SK-N-SH (cell line): ENCODE data around the gene QSOX1.

Source experiments
- CTCF ChIP-seq: fragments of 200-600 bp; sonication (generic); IDR thresholded peaks from 2 replicates; pipeline ENCODE4 v1.6.1; 2017; ENCODE audit warnings: antibody characterized with exemption, mild to moderate bottlenecking, moderate library complexity
- ELF1 ChIP-seq: IDR thresholded peaks from 2 replicates; pipeline ENCODE4 v1.4.0; 2012
- EP300 ChIP-seq, 2 experiments: IDR thresholded peaks; 2 replicates each; pipeline versions ENCODE4 v1.4.0 to v1.6.1; 2012; ENCODE audit warnings: borderline replicate concordance in 1 of 2, low read depth in 1 of 2, low read length in 1 of 2
- EZH2phosphoT487 ChIP-seq: fragments of 200-600 bp; sonication (generic); IDR thresholded peaks from 2 replicates; pipeline ENCODE4 v1.6.1; 2017; ENCODE audit warnings: low read depth, mixed run types, mild to moderate bottlenecking, antibody characterized with exemption, moderate library complexity, borderline replicate concordance
- FOXJ3 ChIP-seq: sonication (generic); formaldehyde crosslinking; IDR thresholded peaks from 2 replicates; pipeline ENCODE4 v1.5.1; 2020; ENCODE audit warnings: mild to moderate bottlenecking, missing genetic modification reagents
- MAX ChIP-seq: IDR thresholded peaks from 2 replicates; pipeline ENCODE4 v1.4.0; 2012; ENCODE audit warnings: low read depth
- POLR2AphosphoS5 ChIP-seq: IDR thresholded peaks from 2 replicates; pipeline ENCODE4 v1.6.1; 2012; ENCODE audit warnings: low read depth, low read length
- REST ChIP-seq: IDR thresholded peaks from 2 replicates; pipeline ENCODE4 v1.6.1; 2012; ENCODE audit warnings: mild to moderate bottlenecking, low read depth, low read length, moderate library complexity
- RXRA ChIP-seq: IDR thresholded peaks from 2 replicates; pipeline ENCODE4 v1.4.0; 2012; ENCODE audit warnings: low read depth, mild to moderate bottlenecking, borderline replicate concordance
- USF2 ChIP-seq: fragments of 150-350 bp; IDR thresholded peaks from 2 replicates; pipeline ENCODE4 v1.6.1; 2017; ENCODE audit warnings: antibody characterized with exemption, low read length, low read depth, borderline replicate concordance
- YY1 ChIP-seq: IDR thresholded peaks from 2 replicates; pipeline ENCODE4 v1.4.0; 2012; ENCODE audit warnings: low read depth, mild to moderate bottlenecking

DNA sequence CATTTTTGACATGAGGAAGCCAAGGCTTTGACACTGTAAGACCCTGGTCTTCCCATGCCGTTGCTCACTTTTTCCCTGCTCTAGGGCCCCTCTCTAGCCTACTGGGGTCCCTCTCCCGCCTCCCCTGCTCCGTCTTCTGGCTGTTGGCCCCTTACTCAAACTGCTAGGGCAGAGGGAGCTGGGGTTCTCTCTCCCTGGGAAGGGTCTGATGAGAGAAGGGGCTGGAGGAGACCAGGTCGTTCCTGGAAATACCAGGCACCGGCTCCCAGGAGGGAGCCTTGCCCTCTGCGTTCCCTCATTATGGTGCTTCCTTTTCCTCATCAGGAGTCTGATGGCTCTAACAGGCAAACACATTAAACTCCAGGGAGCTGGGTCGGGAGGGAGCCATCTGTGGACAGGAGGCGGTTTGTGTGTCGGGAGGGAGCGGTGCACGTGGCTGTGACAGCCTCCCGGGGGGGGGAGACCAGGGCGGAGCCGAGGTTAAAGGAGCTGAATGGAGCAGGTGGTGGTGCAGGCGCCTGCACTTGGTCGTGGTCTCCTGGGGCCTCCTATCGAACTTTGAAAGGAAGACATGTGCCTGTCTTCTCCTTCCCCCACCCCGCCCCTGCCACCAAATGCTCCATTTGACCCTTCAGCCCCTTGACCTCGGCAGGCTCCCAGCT lies 40.0 kb downstream of the QSOX1 start:
- TF ChIP-seq USF2 (no peak), REST (no peak), ELF1 (no peak), EZH2phosphoT487 (no peak), CTCF (no peak), MAX (no peak), FOXJ3 (CRISPR knock-in tag) (no peak), RXRA (no peak), POLR2AphosphoS5 (no peak), YY1 (no peak), EP300 (IDR thresholded peaks at IDR 0.05; ENCODE audit: borderline replicate concordance in 1 of 2, low read depth in 1 of 2, low read length in 1 of 2) (no peak)
